Left ventricle myocardium inferior (tissue), 1 donor: ENCODE measurements around the gene XXYLT1. TPM values are rescaled to one million over a fixed set of nuclear protein-coding genes. Genes with fewer than 3 reads are reported as not detected.
A peak's percentile ranks its signal among the peaks of the same experiment; 100 is the strongest.

Experiments used
- DNase-seq: peaks from one replicate; pipeline ENCODE4 v3.0.0-alpha.2; 2020
- H3K27ac ChIP-seq: fragments of 200-600 bp; replicated peaks from 2 replicates; pipeline ENCODE4 v1.8.0; 2021
- H3K27me3 ChIP-seq: fragments of 200-600 bp; 2 replicates; pipeline ENCODE4 v1.8.0; 2021; ENCODE audit warnings: low read depth
- H3K36me3 ChIP-seq: fragments of 200-600 bp; 2 replicates; pipeline ENCODE4 v1.8.0; 2021
- H3K4me1 ChIP-seq: fragments of 200-600 bp; 2 replicates; pipeline ENCODE4 v1.8.0; 2021
- H3K4me3 ChIP-seq: fragments of 200-600 bp; 2 replicates; pipeline ENCODE4 v1.8.0; 2021; ENCODE audit warnings: mild to moderate bottlenecking, moderate library complexity
- H3K9me3 ChIP-seq: fragments of 200-600 bp; replicated peaks from 2 replicates; pipeline ENCODE4 v1.8.0; 2021
- CTCF ChIP-seq: fragments of 200-600 bp; IDR thresholded peaks from 2 replicates; pipeline ENCODE4 v1.8.0; 2021; ENCODE audit warnings: antibody characterized with exemption, mild to moderate bottlenecking, borderline replicate concordance
- intact Hi-C: fragments of 100-400 bp; cut with micrococcal nuclease; formaldehyde crosslinking; loops from one replicate; pipeline ENCODE4 v1.11.0; 2022
- long read RNA-seq: library from polyadenylated mRNA; unstranded; transcript quantifications from one replicate; pipeline ENCODE4 v2.0.0, GENCODE V29; 2021
- total RNA-seq: library from RNA; stranded (reverse); fragmentation: NEBNext Ultra II Directional; extraction: Animal tissue kit (Norgen Biotek cat#: 25700); gene quantifications from one replicate; pipeline ENCODE4 v1.2.1, GENCODE V29; 2021
- donor health status: DM: no; HTN: yes; CAD: no; lungs with severe emphysema.

The XXYLT1 gene
- total RNA-seq, result 2.3 TPM
- long read RNA-seq, partial matches to known transcripts, result 0 of 4 reads
- long read RNA-seq, other reads (novel, unspliced or antisense), result 0 of 4 reads

GRCh38 chr3:195270817-195271409 is at the start of gene XXYLT1:
Gene XXYLT1 (minus strand): TSS chr3:195271159. CDS start chr3:195271058, 101 bp downstream.
- intact Hi-C loops, result no loop called here
- Histone ChIP-seq H3K4me1 (peaks cover 31% of the 10 kb centered on the region), H3K27ac (peak within 1 kb of the TSS; percentile 96), H3K36me3 (no peaks in the 10 kb centered on the region), H3K27me3 (no peaks in the 10 kb centered on the region), H3K4me3 (peak within 1 kb of the TSS; percentile 90), H3K9me3 (no peaks in the 10 kb centered on the region)
- peak; percentile 75 for TF ChIP-seq CTCF
- DNase-seq, result peak; percentile 94

- DNase-seq, result no peak
- H3K27ac ChIP-seq, result no peak overlapping the region
- peaks cover 26% of the 10 kb centered on the region for H3K36me3 ChIP-seq
- intact Hi-C loops, result no loop called here
- TF ChIP-seq CTCF, result no peak
- no peak overlapping the region for H3K4me3 ChIP-seq
- no peaks in the 10 kb centered on the region for H3K27me3 ChIP-seq
- H3K4me1 ChIP-seq, result no peaks in the 10 kb centered on the region
- H3K9me3 ChIP-seq, result no peaks in the 10 kb centered on the region
These were observed 48.1 kb upstream of the XXYLT1 start for GRCh38 chr3:195319060-195319459.

GRCh38 chr3:195312714-195313113 is 41.8 kb upstream of the XXYLT1 start:
- no peak for TF ChIP-seq CTCF
- Histone ChIP-seq H3K36me3 (peaks cover 4% of the 10 kb centered on the region), H3K27me3 (no peaks in the 10 kb centered on the region), H3K4me1 (no peaks in the 10 kb centered on the region), H3K27ac (no peak overlapping the region), H3K9me3 (no peaks in the 10 kb centered on the region), H3K4me3 (no peak overlapping the region)
- intact Hi-C loops, result no loop called here
- no peak for DNase-seq

GRCh38 chr3:195307711-195308110 is 36.8 kb upstream of the XXYLT1 start:
- Histone ChIP-seq H3K4me1 (no peaks in the 10 kb centered on the region), H3K27me3 (no peaks in the 10 kb centered on the region), H3K27ac (no peak overlapping the region), H3K4me3 (no peak overlapping the region), H3K36me3 (peaks cover 47% of the 10 kb centered on the region), H3K9me3 (no peaks in the 10 kb centered on the region)
- TF ChIP-seq CTCF, result no peak
- no peak for DNase-seq
- intact Hi-C loops, result no loop called here

GRCh38 chr3:195306369-195306768 is 35.4 kb upstream of the XXYLT1 start:
- no peak overlapping the region for H3K27ac ChIP-seq
- no peak overlapping the region for H3K4me3 ChIP-seq
- H3K36me3 ChIP-seq, result peaks cover 61% of the 10 kb centered on the region
- H3K9me3 ChIP-seq, result no peaks in the 10 kb centered on the region
- H3K4me1 ChIP-seq, result no peaks in the 10 kb centered on the region
- intact Hi-C loops, result no loop called here
- no peak for DNase-seq
- no peaks in the 10 kb centered on the region for H3K27me3 ChIP-seq
- TF ChIP-seq CTCF, result no peak
